ENCODE data around the gene DLGAP1. TPM values are rescaled to one million over a fixed set of nuclear protein-coding genes. Genes with fewer than 3 reads are reported as not detected.

Gene DLGAP1
- total RNA-seq, 4 donors from 2014 or later: 1.2 to 1.4 (median 1.4) TPM

GRCh38 chr18:3466045-3466444 lies 989.1 kb downstream of the DLGAP1 start:
- TF ChIP-seq EP300 (IDR thresholded peaks at IDR 0.05) (no peak), POLR2AphosphoS5 (IDR thresholded peaks at IDR 0.05) (peak in 1 of 2 donors; percentile 19), POLR2A (IDR thresholded peaks at IDR 0.05; ENCODE audit: low read depth) (no peak), CTCF (IDR thresholded peaks at IDR 0.05) (no peak)

GRCh38 chr18:3463051-3463450 lies 992.1 kb downstream of the DLGAP1 start:
- Histone ChIP-seq H3K36me3 (peaks cover under 1 to 18% (median 11%) of the 10 kb centered on the region in 4 donors), H3K4me3 (no peak overlapping the region), H3K9me3 (no peaks in the 10 kb centered on the region), H3K27me3 (no peaks in the 10 kb centered on the region), H3K27ac (replicated peaks in 1 of 4) (no peak overlapping the region), H3K4me1 (peaks cover 11 to 17% (median 15%) of the 10 kb centered on the region in 4 donors)
- no peak for TF ChIP-seq CTCF (IDR thresholded peaks at IDR 0.05)
- no peak for TF ChIP-seq POLR2AphosphoS5 (IDR thresholded peaks at IDR 0.05)
- TF ChIP-seq EP300 (IDR thresholded peaks at IDR 0.05): no peak
- no peak for TF ChIP-seq POLR2A (IDR thresholded peaks at IDR 0.05; ENCODE audit: low read depth)
- intact Hi-C loops (cut with DNase I): loop anchor here (10.0 kb wide), 1 partner anchor 1782 kb away; no protein-coding TSS in a partner anchor
- WGBS: 59% methylated on average over 2 of the region's 2 CpGs
- DNase-seq (ENCODE audit: extremely low spot score): no peak

More at GRCh38 chr18:3466045-3466444, 989.1 kb downstream of the DLGAP1 start:
- no peak overlapping the region for H3K27ac ChIP-seq (replicated peaks in 1 of 4)
- H3K9me3 ChIP-seq: no peaks in the 10 kb centered on the region
- H3K27me3 ChIP-seq: no peaks in the 10 kb centered on the region
- intact Hi-C loops (cut with DNase I): loop anchor here (10.0 kb wide), 1 partner anchor 1779 kb away; no protein-coding TSS in a partner anchor
- 58% methylated on average over 5 of the region's 5 CpGs for WGBS
- H3K36me3 ChIP-seq: no peaks in the 10 kb centered on the region
- peak; percentile 26 for DNase-seq (ENCODE audit: extremely low spot score)
- no peak overlapping the region for H3K4me3 ChIP-seq
- H3K4me1 ChIP-seq: peaks cover 0 to 11% (median 2%) of the 10 kb centered on the region in 4 donors

GRCh38 chr18:3461704-3462103 lies 993.4 kb downstream of the DLGAP1 start:
- TF ChIP-seq CTCF (IDR thresholded peaks at IDR 0.05) (no peak), POLR2AphosphoS5 (IDR thresholded peaks at IDR 0.05) (no peak), POLR2A (IDR thresholded peaks at IDR 0.05; ENCODE audit: low read depth) (no peak), EP300 (IDR thresholded peaks at IDR 0.05) (no peak)
- 98% methylated on average over 5 of the region's 5 CpGs for WGBS
- no peaks in the 10 kb centered on the region for H3K27me3 ChIP-seq
- no peaks in the 10 kb centered on the region for H3K9me3 ChIP-seq
- H3K36me3 ChIP-seq: peaks cover 11 to 32% (median 24%) of the 10 kb centered on the region in 4 donors
- H3K4me1 ChIP-seq: peaks cover 7 to 22% (median 17%) of the 10 kb centered on the region in 4 donors
- H3K4me3 ChIP-seq: no peak overlapping the region
- H3K27ac ChIP-seq (replicated peaks in 1 of 4): no peak overlapping the region
- DNase-seq (ENCODE audit: extremely low spot score): no peak
- intact Hi-C loops (cut with DNase I): loop anchor here (10.0 kb wide), 1 partner anchor 1783 kb away; no protein-coding TSS in a partner anchor

GRCh38 chr18:3460823-3461398 lies 994.2 kb downstream of the DLGAP1 start:
- 92% methylated on average over 4 of the region's 4 CpGs for WGBS
- no peak for DNase-seq (ENCODE audit: extremely low spot score)
- Histone ChIP-seq H3K9me3 (no peaks in the 10 kb centered on the region), H3K27ac (replicated peaks in 1 of 4) (no peak overlapping the region), H3K4me1 (peaks cover 2 to 30% (median 23%) of the 10 kb centered on the region in 4 donors), H3K4me3 (no peak overlapping the region), H3K27me3 (no peaks in the 10 kb centered on the region), H3K36me3 (peaks cover 17 to 38% (median 31%) of the 10 kb centered on the region in 4 donors)
- intact Hi-C loops (cut with DNase I): loop anchor here (10.0 kb wide), 1 partner anchor 1784 kb away; no protein-coding TSS in a partner anchor
- no peak for TF ChIP-seq CTCF (IDR thresholded peaks at IDR 0.05)
- TF ChIP-seq POLR2AphosphoS5 (IDR thresholded peaks at IDR 0.05): no peak
- no peak for TF ChIP-seq EP300 (IDR thresholded peaks at IDR 0.05)
- TF ChIP-seq POLR2A (IDR thresholded peaks at IDR 0.05; ENCODE audit: low read depth): no peak
